Panc1 (cell line): ENCODE measurements around the gene TRIM36. TPM values are rescaled to one million over a fixed set of nuclear protein-coding genes. Genes with fewer than 3 reads are reported as not detected.

Experiments used
- ATAC-seq: fragments of 200-7000 bp; cut with Tn5 transposase; 2 replicates; pipeline ENCODE4 v1.9.1; 2020; ENCODE audit warnings: mild to moderate bottlenecking, moderate library complexity
- BruUV-seq: library from RNA; stranded (reverse); fragments of 400-500 nt; replicated peaks from 2 replicates; lab custom pipeline; 2021; lab: Mats Ljungman, UMichigan
- CTCF ChIA-PET: fragments of 300-600 bp; sonication (Branson Sonifier 250); formaldehyde crosslinking; loops from one replicate; lab custom pipeline; 2022; ENCODE audit warnings: antibody characterized with exemption; lab: Charles Lee
- POLR2A ChIA-PET: fragments of 300-600 bp; sonication (Branson Sonifier 250); formaldehyde crosslinking; loops from one replicate; lab custom pipeline; 2022; ENCODE audit warnings: antibody characterized with exemption; lab: Charles Lee
- DNase-seq: peaks from one replicate; pipeline ENCODE4 v3.0.0-alpha.2; 2010; ENCODE audit warnings: low read depth, low spot score
- H3K27ac ChIP-seq: 2 replicates; pipeline ENCODE4 v1.5.1; 2011; ENCODE audit warnings: mild to moderate bottlenecking, low read length, inconsistent platforms
- H3K27me3 ChIP-seq: fragments of 200-500 bp; sonication (Bioruptor generic); 2 replicates; pipeline ENCODE4 v1.6.0; 2014; ENCODE audit warnings: low read length, inconsistent platforms; ENCODE audit not compliant: control insufficient read depth, insufficient read depth
- H3K36me3 ChIP-seq: fragments of 200-500 bp; sonication (Bioruptor generic); 2 replicates; pipeline ENCODE4 v1.5.1; 2014; ENCODE audit warnings: inconsistent platforms, mild to moderate bottlenecking, low read length, moderate library complexity; ENCODE audit not compliant: control insufficient read depth, insufficient read depth
- H3K4me1 ChIP-seq: 2 replicates; pipeline ENCODE4 v1.5.1; 2011; ENCODE audit warnings: inconsistent platforms, mild to moderate bottlenecking, low read length, moderate library complexity; ENCODE audit not compliant: control insufficient read depth, insufficient read depth
- H3K4me3 ChIP-seq, 2 experiments: 2 replicates each; pipeline ENCODE4 v1.5.1; 2011 to 2012; ENCODE audit warnings: low read depth in 2 of 2, low read length in 2 of 2, mild to moderate bottlenecking in 2 of 2, inconsistent platforms in 1 of 2, moderate library complexity in 1 of 2
- H3K9me3 ChIP-seq: fragments of 200-500 bp; sonication (Bioruptor generic); 2 replicates; pipeline ENCODE4 v1.5.1; 2014; ENCODE audit warnings: low read depth, mild to moderate bottlenecking, inconsistent platforms, low read length, moderate library complexity; ENCODE audit not compliant: control insufficient read depth, insufficient read depth
- POLR2AphosphoS5 ChIP-seq: IDR thresholded peaks from 2 replicates; pipeline ENCODE4 v1.6.1; 2012; ENCODE audit warnings: mild to moderate bottlenecking, low read depth, low read length, moderate library complexity
- SIN3A ChIP-seq: IDR thresholded peaks from 2 replicates; pipeline ENCODE4 v1.6.1; 2012; ENCODE audit warnings: low read depth, mild to moderate bottlenecking, low read length, moderate library complexity, borderline replicate concordance; ENCODE audit not compliant: insufficient read depth
- TCF7L2 ChIP-seq: IDR thresholded peaks from 2 replicates; pipeline ENCODE4 v1.6.1; 2011; ENCODE audit warnings: mild to moderate bottlenecking, low read depth, low read length, inconsistent platforms
- in situ Hi-C: cut with HindIII; loops from 2 replicates; pipeline ENCODE4 v1.10.0; 2016; ENCODE audit warnings: low sequenced_read_pairs, low pct_unique_long_range_greater_than_20kb
- intact Hi-C: fragments of 100-400 bp; cut with micrococcal nuclease; formaldehyde crosslinking; loops from one replicate; pipeline ENCODE4 v1.10.0; 2022; ENCODE audit not compliant: unreplicated experiment
- total RNA-seq: library from RNA; stranded (reverse); gene quantifications from one replicate; pipeline ENCODE4 v1.2.1, GENCODE V29; 2021; ENCODE audit not compliant: unreplicated experiment
- TF ChIP-seq, protein P1 (sequence below): fragments of 450-650 bp; IDR thresholded peaks from 2 replicates; pipeline ENCODE4 v1.5.1; 2017; ENCODE audit warnings: mild to moderate bottlenecking
- TF ChIP-seq, protein P2 (sequence below), 2 experiments: IDR thresholded peaks; 2 replicates each; pipeline ENCODE4 v1.6.1; 2011 to 2012; ENCODE audit warnings: low read depth in 2 of 2, control low read depth in 1 of 2, low read length in 1 of 2, mild to moderate bottlenecking in 1 of 2, moderate library complexity in 1 of 2; ENCODE audit not compliant: insufficient read depth in 1 of 2

TRIM36 gene
- total RNA-seq, 1 experiment from 2014 or later = 1.6 TPM

DNA sequence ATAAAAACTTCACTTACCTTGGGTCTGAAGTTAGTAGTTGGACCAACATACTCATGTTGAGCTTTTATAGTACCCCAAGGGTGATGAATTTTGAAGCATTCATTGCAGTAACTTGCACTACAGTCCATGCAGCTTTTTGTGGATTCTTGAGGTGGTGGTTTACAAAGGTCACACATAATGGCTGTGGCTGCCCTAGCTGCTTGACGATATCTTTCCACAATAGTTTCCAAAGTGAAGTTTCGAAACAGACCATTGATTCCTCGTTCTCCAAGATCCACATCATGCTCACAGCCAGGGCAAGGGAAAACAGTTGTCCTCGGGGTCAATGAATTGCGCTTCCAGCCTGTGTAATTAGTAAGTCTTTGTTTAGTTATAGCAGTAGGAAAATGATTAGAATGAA is 22.7 kb downstream of the TRIM36 start:
- in situ Hi-C loops = no loop called here

DNA sequence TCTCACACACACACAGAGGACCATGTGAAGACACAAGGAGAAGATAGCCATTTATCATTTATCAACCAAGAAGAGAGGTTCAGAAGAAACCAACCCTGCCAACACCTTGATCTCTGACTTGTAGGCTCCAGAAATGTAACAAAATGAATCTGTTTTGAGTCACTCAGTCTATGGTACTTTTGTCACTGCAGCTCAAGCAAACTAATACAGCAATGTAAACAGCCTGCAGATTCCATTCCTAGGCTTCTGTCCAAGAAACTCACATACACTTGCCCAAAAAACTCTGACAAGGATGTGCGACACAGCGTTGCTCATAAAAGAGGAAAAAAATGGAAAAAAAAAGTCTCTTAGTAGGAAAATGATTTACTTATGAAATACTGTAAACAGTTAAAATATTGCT is 33.4 kb downstream of the TRIM36 start:
- no TSS peak for BruUV-seq
- ATAC-seq (no peak), DNase-seq (no peak)
- CTCF ChIA-PET = no interaction called here
- H3K4me1 ChIP-seq = no peaks in the 10 kb centered on the region
- TF ChIP-seq POLR2AphosphoS5 (no peak), TCF7L2 (no peak), SIN3A (no peak)
- TF ChIP-seq, protein P1, sequence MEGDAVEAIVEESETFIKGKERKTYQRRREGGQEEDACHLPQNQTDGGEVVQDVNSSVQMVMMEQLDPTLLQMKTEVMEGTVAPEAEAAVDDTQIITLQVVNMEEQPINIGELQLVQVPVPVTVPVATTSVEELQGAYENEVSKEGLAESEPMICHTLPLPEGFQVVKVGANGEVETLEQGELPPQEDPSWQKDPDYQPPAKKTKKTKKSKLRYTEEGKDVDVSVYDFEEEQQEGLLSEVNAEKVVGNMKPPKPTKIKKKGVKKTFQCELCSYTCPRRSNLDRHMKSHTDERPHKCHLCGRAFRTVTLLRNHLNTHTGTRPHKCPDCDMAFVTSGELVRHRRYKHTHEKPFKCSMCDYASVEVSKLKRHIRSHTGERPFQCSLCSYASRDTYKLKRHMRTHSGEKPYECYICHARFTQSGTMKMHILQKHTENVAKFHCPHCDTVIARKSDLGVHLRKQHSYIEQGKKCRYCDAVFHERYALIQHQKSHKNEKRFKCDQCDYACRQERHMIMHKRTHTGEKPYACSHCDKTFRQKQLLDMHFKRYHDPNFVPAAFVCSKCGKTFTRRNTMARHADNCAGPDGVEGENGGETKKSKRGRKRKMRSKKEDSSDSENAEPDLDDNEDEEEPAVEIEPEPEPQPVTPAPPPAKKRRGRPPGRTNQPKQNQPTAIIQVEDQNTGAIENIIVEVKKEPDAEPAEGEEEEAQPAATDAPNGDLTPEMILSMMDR = no peak
- TF ChIP-seq, protein P2, sequence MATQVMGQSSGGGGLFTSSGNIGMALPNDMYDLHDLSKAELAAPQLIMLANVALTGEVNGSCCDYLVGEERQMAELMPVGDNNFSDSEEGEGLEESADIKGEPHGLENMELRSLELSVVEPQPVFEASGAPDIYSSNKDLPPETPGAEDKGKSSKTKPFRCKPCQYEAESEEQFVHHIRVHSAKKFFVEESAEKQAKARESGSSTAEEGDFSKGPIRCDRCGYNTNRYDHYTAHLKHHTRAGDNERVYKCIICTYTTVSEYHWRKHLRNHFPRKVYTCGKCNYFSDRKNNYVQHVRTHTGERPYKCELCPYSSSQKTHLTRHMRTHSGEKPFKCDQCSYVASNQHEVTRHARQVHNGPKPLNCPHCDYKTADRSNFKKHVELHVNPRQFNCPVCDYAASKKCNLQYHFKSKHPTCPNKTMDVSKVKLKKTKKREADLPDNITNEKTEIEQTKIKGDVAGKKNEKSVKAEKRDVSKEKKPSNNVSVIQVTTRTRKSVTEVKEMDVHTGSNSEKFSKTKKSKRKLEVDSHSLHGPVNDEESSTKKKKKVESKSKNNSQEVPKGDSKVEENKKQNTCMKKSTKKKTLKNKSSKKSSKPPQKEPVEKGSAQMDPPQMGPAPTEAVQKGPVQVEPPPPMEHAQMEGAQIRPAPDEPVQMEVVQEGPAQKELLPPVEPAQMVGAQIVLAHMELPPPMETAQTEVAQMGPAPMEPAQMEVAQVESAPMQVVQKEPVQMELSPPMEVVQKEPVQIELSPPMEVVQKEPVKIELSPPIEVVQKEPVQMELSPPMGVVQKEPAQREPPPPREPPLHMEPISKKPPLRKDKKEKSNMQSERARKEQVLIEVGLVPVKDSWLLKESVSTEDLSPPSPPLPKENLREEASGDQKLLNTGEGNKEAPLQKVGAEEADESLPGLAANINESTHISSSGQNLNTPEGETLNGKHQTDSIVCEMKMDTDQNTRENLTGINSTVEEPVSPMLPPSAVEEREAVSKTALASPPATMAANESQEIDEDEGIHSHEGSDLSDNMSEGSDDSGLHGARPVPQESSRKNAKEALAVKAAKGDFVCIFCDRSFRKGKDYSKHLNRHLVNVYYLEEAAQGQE (IDR thresholded peaks at IDR 0.05; ENCODE audit: insufficient read depth in 1 of 2, low read depth in 2 of 2, low read length in 1 of 2) = no peak
- in situ Hi-C loops (no loop called here), intact Hi-C loops (no loop called here)
- H3K4me3 ChIP-seq = no peak overlapping the region
- H3K27me3 ChIP-seq = 0 out of 2 replicates have a peak, but pooled peaks cover 3% of the 10 kb centered on the region
- no peaks in the 10 kb centered on the region for H3K36me3 ChIP-seq
- H3K9me3 ChIP-seq = no peaks in the 10 kb centered on the region
- H3K27ac ChIP-seq = no peak overlapping the region
- POLR2A ChIA-PET = no interaction called here

More for the DNA sequence above, 22.7 kb downstream of the TRIM36 start:
- no peak for TF ChIP-seq TCF7L2
- no peak for TF ChIP-seq POLR2AphosphoS5
- TF ChIP-seq, protein P2 (IDR thresholded peaks at IDR 0.05; ENCODE audit: insufficient read depth in 1 of 2, low read depth in 2 of 2, low read length in 1 of 2) = no peak
- TF ChIP-seq SIN3A = no peak
- TF ChIP-seq, protein P1 = no peak
- CTCF ChIA-PET = no interaction called here
- Histone ChIP-seq H3K36me3 (no peaks in the 10 kb centered on the region), H3K27ac (no peak overlapping the region), H3K9me3 (no peaks in the 10 kb centered on the region), H3K4me1 (no peaks in the 10 kb centered on the region), H3K27me3 (no peaks in the 10 kb centered on the region), H3K4me3 (no peak overlapping the region)
- DNase-seq (no peak), ATAC-seq (no peak)
- intact Hi-C loops = no loop called here
- POLR2A ChIA-PET = no interaction called here
- no TSS peak for BruUV-seq
